SK-N-SH (cell line): Measurements from ENCODE around the gene FRMD3. TPM values are rescaled to one million over a fixed set of nuclear protein-coding genes. Genes with fewer than 3 reads are reported as not detected.

Experiments
- CTCF ChIA-PET: fragments of 300-600, 350-600 bp; formaldehyde crosslinking; extraction: SDS; loops from one replicate; lab custom pipeline; 2021; lab: Yijun Ruan, JAX
- POLR2A ChIA-PET: fragments of 350-600 bp; sonication (Branson Sonifier 250); formaldehyde crosslinking; extraction: SDS; loops from one replicate; lab custom pipeline; 2020; ENCODE audit warnings: antibody characterized with exemption, inconsistent platforms; lab: Yijun Ruan, JAX
- DNase-seq: peaks from one replicate; pipeline ENCODE4 v3.0.0; 2012
- H2AFZ ChIP-seq: fragments of 200-600 bp; sonication (generic); 2 replicates; pipeline ENCODE4 v1.8.1; 2016; ENCODE audit warnings: antibody characterized with exemption, mild to moderate bottlenecking, low read depth
- H3F3A ChIP-seq: fragments of 200-600 bp; sonication (generic); replicated peaks from 2 replicates; pipeline ENCODE3; 2016; ENCODE audit warnings: antibody characterized with exemption, mild to moderate bottlenecking; ENCODE audit not compliant: insufficient read depth
- H3K27ac ChIP-seq, 2 experiments: fragments of 200-500 bp in 1 of 2; fragments of 200-600 bp in 1 of 2; sonication (Bioruptor generic) in 1 of 2; sonication (generic), shearing (Covaris generic) in 1 of 2; 2 replicates each; pipeline versions ENCODE4 v1.5.1 to v1.6.1; 2014 to 2016; ENCODE audit warnings: low read depth in 2 of 2, inconsistent platforms in 1 of 2, low read length in 1 of 2, mild to moderate bottlenecking in 1 of 2, mixed read lengths in 1 of 2
- H3K27me3 ChIP-seq: fragments of 200-600 bp; sonication (generic), shearing (Covaris generic); 2 replicates; pipeline ENCODE4 v1.6.1; 2016; ENCODE audit warnings: mixed run types; ENCODE audit not compliant: insufficient read depth
- H3K36me3 ChIP-seq, 2 experiments: fragments of 200-500 bp in 1 of 2; fragments of 200-600 bp in 1 of 2; sonication (Bioruptor generic) in 1 of 2; sonication (generic) in 1 of 2; replicated peaks in 1 of 2; 2 replicates each; pipeline versions ENCODE3 to v1.5.1; 2014 to 2016; ENCODE audit warnings: low read length in 1 of 2, mild to moderate bottlenecking in 1 of 2; ENCODE audit not compliant: insufficient read depth in 2 of 2, control insufficient read depth in 1 of 2
- H3K4me1 ChIP-seq, 2 experiments: fragments of 200-500 bp in 1 of 2; fragments of 200-600 bp in 1 of 2; sonication (Bioruptor generic) in 1 of 2; sonication (generic), shearing (Covaris generic) in 1 of 2; 2 replicates each; pipeline versions ENCODE4 v1.5.1 to v1.6.1; 2014 to 2016; ENCODE audit warnings: low read depth in 1 of 2, low read length in 1 of 2, mixed run types in 1 of 2; ENCODE audit not compliant: insufficient read depth in 2 of 2, control insufficient read depth in 1 of 2
- H3K4me2 ChIP-seq: fragments of 200-600 bp; sonication (generic), shearing (Covaris generic); 2 replicates; pipeline ENCODE4 v1.6.1; 2017; ENCODE audit warnings: mixed run types
- H3K4me3 ChIP-seq, 2 experiments: fragments of 200-500 bp in 1 of 2; fragments of 200-600 bp in 1 of 2; sonication (Bioruptor generic) in 1 of 2; sonication (generic), shearing (Covaris generic) in 1 of 2; 2 replicates each; pipeline versions ENCODE4 v1.5.1 to v1.8.1; 2014 to 2016; ENCODE audit warnings: low read depth in 2 of 2, inconsistent platforms in 1 of 2, low read length in 1 of 2, mild to moderate bottlenecking in 1 of 2, mixed read lengths in 1 of 2, moderate library complexity in 1 of 2
- H3K79me2 ChIP-seq: fragments of 200-600 bp; sonication (generic); 2 replicates; pipeline ENCODE4 v1.8.1; 2017; ENCODE audit warnings: mild to moderate bottlenecking; ENCODE audit not compliant: insufficient read depth
- H3K9ac ChIP-seq: fragments of 200-600 bp; sonication (generic); 2 replicates; pipeline ENCODE4 v1.6.1; 2017; ENCODE audit warnings: mixed run types
- H3K9me2 ChIP-seq: fragments of 200-600 bp; sonication (generic); 2 replicates; pipeline ENCODE4 v1.6.1; 2017; ENCODE audit warnings: mixed run types
- H3K9me3 ChIP-seq: fragments of 200-600 bp; sonication (generic); 2 replicates; pipeline ENCODE4 v1.6.1; 2017; ENCODE audit warnings: mixed run types, mild to moderate bottlenecking, moderate library complexity
- H4K20me1 ChIP-seq: fragments of 200-600 bp; sonication (generic); 2 replicates; pipeline ENCODE4 v1.6.1; 2017; ENCODE audit warnings: mild to moderate bottlenecking, mixed run types; ENCODE audit not compliant: insufficient read depth
- EZH2phosphoT487 ChIP-seq: fragments of 200-600 bp; sonication (generic); IDR thresholded peaks from 2 replicates; pipeline ENCODE4 v1.6.1; 2017; ENCODE audit warnings: low read depth, mixed run types, mild to moderate bottlenecking, antibody characterized with exemption, moderate library complexity, borderline replicate concordance
- GABPA ChIP-seq: IDR thresholded peaks from 2 replicates; pipeline ENCODE4 v1.4.0; 2012; ENCODE audit warnings: low read depth, mild to moderate bottlenecking
- IRF3 ChIP-seq: fragments of 150-350 bp; IDR thresholded peaks from 2 replicates; pipeline ENCODE4 v1.6.1; 2016; ENCODE audit warnings: mild to moderate bottlenecking, low read depth, low read length
- MEF2A ChIP-seq: IDR thresholded peaks from 2 replicates; pipeline ENCODE4 v1.4.0; 2012; ENCODE audit warnings: low read depth, borderline replicate concordance
- MXI1 ChIP-seq: IDR thresholded peaks from 2 replicates; pipeline ENCODE4 v1.6.1; 2012; ENCODE audit warnings: mild to moderate bottlenecking, low read depth, low read length, improper control_type of control experiment
- PBX3 ChIP-seq: IDR thresholded peaks from 2 replicates; pipeline ENCODE4; 2012
- POLR2AphosphoS5 ChIP-seq: IDR thresholded peaks from 2 replicates; pipeline ENCODE4 v1.6.1; 2012; ENCODE audit warnings: low read depth, low read length
- RAD21 ChIP-seq: IDR thresholded peaks from 2 replicates; pipeline ENCODE4 v1.6.1; 2012; ENCODE audit warnings: mild to moderate bottlenecking, low read length
- RCOR1 ChIP-seq: fragments of 150-350 bp; IDR thresholded peaks from 2 replicates; pipeline ENCODE4 v1.6.1; 2017; ENCODE audit warnings: antibody characterized with exemption, low read length
- RFX5 ChIP-seq: IDR thresholded peaks from 2 replicates; pipeline ENCODE4 v1.6.1; 2012; ENCODE audit warnings: mild to moderate bottlenecking, improper control_type of control experiment, low read length
- RXRA ChIP-seq: IDR thresholded peaks from 2 replicates; pipeline ENCODE4 v1.4.0; 2012; ENCODE audit warnings: low read depth, mild to moderate bottlenecking, borderline replicate concordance
- SIN3A ChIP-seq: IDR thresholded peaks from 2 replicates; pipeline ENCODE4 v1.6.1; 2012; ENCODE audit warnings: low read depth, mild to moderate bottlenecking, low read length, moderate library complexity, borderline replicate concordance
- USF1 ChIP-seq: IDR thresholded peaks from 2 replicates; pipeline ENCODE4 v1.4.0; 2012; ENCODE audit warnings: low read depth, borderline replicate concordance
- WGBS: methylation state at CpG from one replicate; pipeline ENCODE4 v1.1.6; 2017; ENCODE audit warnings: low lambda C conversion rate; 5-methylcytosine and 5-hydroxymethylcytosine counted together
- polyA plus RNA-seq, 3 experiments: library from polyadenylated mRNA; depleted of rRNA; stranded (reverse); fragments of >200 nt; gene quantifications; 2 replicates each; pipeline ENCODE4 v1.2.3, GENCODE V29; 2012
- TF ChIP-seq, protein P1 (sequence below): fragments of 200-600 bp; sonication (generic); IDR thresholded peaks from 2 replicates; pipeline ENCODE4 v1.6.1; 2017; ENCODE audit warnings: antibody characterized with exemption, mild to moderate bottlenecking, moderate library complexity
- TF ChIP-seq, protein P2 (sequence below): IDR thresholded peaks from 2 replicates; pipeline ENCODE4 v1.4.0; 2012; ENCODE audit warnings: low read depth
- TF ChIP-seq, protein P3 (sequence below): IDR thresholded peaks from 2 replicates; pipeline ENCODE4 v1.6.1; 2012; ENCODE audit warnings: mild to moderate bottlenecking, low read depth, low read length, moderate library complexity

FRMD3 gene
- polyA plus RNA-seq, 1 of the 3 experiments (the other 2 are of a cell fraction), result 0.89 TPM

GRCh38 chr9:83447351-83447750 lies 90.8 kb downstream of the FRMD3 start:
- peaks cover 0 to 43% of the 10 kb centered on the region in 2 experiments; a peak in 2 of 4 replicates for H3K4me1 ChIP-seq
- H2AFZ ChIP-seq, result no peak overlapping the region
- no peaks in the 10 kb centered on the region for H3K9me3 ChIP-seq
- no peak for DNase-seq
- no CpG with 5 or more reads among the region's 8 CpGs for WGBS
- no peak overlapping the region for H3K4me2 ChIP-seq
- H3K9ac ChIP-seq, result no peak overlapping the region
- H3K36me3 ChIP-seq, result no peaks in the 10 kb centered on the region
- no peak overlapping the region for H3K4me3 ChIP-seq
- H3K9me2 ChIP-seq, result no peaks in the 10 kb centered on the region
- TF ChIP-seq MEF2A, result no peak
- TF ChIP-seq IRF3, result no peak
- TF ChIP-seq EZH2phosphoT487, result no peak
- TF ChIP-seq MXI1, result no peak
- TF ChIP-seq, protein P1, sequence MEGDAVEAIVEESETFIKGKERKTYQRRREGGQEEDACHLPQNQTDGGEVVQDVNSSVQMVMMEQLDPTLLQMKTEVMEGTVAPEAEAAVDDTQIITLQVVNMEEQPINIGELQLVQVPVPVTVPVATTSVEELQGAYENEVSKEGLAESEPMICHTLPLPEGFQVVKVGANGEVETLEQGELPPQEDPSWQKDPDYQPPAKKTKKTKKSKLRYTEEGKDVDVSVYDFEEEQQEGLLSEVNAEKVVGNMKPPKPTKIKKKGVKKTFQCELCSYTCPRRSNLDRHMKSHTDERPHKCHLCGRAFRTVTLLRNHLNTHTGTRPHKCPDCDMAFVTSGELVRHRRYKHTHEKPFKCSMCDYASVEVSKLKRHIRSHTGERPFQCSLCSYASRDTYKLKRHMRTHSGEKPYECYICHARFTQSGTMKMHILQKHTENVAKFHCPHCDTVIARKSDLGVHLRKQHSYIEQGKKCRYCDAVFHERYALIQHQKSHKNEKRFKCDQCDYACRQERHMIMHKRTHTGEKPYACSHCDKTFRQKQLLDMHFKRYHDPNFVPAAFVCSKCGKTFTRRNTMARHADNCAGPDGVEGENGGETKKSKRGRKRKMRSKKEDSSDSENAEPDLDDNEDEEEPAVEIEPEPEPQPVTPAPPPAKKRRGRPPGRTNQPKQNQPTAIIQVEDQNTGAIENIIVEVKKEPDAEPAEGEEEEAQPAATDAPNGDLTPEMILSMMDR, result no peak
- TF ChIP-seq, protein P2, sequence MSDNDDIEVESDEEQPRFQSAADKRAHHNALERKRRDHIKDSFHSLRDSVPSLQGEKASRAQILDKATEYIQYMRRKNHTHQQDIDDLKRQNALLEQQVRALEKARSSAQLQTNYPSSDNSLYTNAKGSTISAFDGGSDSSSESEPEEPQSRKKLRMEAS, result no peak
- no peak for TF ChIP-seq USF1
- no peak for TF ChIP-seq RXRA
- no peak for TF ChIP-seq SIN3A
- TF ChIP-seq RAD21, result no peak
- no peak for TF ChIP-seq RCOR1
- TF ChIP-seq PBX3, result no peak
- TF ChIP-seq GABPA, result no peak
- TF ChIP-seq, protein P3, sequence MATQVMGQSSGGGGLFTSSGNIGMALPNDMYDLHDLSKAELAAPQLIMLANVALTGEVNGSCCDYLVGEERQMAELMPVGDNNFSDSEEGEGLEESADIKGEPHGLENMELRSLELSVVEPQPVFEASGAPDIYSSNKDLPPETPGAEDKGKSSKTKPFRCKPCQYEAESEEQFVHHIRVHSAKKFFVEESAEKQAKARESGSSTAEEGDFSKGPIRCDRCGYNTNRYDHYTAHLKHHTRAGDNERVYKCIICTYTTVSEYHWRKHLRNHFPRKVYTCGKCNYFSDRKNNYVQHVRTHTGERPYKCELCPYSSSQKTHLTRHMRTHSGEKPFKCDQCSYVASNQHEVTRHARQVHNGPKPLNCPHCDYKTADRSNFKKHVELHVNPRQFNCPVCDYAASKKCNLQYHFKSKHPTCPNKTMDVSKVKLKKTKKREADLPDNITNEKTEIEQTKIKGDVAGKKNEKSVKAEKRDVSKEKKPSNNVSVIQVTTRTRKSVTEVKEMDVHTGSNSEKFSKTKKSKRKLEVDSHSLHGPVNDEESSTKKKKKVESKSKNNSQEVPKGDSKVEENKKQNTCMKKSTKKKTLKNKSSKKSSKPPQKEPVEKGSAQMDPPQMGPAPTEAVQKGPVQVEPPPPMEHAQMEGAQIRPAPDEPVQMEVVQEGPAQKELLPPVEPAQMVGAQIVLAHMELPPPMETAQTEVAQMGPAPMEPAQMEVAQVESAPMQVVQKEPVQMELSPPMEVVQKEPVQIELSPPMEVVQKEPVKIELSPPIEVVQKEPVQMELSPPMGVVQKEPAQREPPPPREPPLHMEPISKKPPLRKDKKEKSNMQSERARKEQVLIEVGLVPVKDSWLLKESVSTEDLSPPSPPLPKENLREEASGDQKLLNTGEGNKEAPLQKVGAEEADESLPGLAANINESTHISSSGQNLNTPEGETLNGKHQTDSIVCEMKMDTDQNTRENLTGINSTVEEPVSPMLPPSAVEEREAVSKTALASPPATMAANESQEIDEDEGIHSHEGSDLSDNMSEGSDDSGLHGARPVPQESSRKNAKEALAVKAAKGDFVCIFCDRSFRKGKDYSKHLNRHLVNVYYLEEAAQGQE, result no peak
- no peak for TF ChIP-seq RFX5
- no peak for TF ChIP-seq POLR2AphosphoS5
- H3F3A ChIP-seq, result no peaks in the 10 kb centered on the region
- no peaks in the 10 kb centered on the region for H4K20me1 ChIP-seq
- H3K27me3 ChIP-seq, result no peaks in the 10 kb centered on the region
- ChIA-PET CTCF (no interaction called here), POLR2A (no interaction called here)
- H3K27ac ChIP-seq, result no peak overlapping the region; a peak in 1 of 4 replicates
- peaks cover 22% of the 10 kb centered on the region for H3K79me2 ChIP-seq
